Endothelial cell of umbilical vein (primary cell): ENCODE measurements around the gene CERS3. TPM values are rescaled to one million over a fixed set of nuclear protein-coding genes. Genes with fewer than 3 reads are reported as not detected.

ENCODE experiments used
- BruUV-seq: library from RNA; stranded (reverse); fragments of 400-500 nt; replicated peaks from 2 replicates; lab custom pipeline; 2021; lab: Mats Ljungman, UMichigan
- CTCF ChIA-PET: fragments of 300-600, 350-600 bp; sonication (Branson Sonifier 250); formaldehyde crosslinking; loops from one replicate; lab custom pipeline; 2021; ENCODE audit warnings: antibody characterized with exemption, inconsistent platforms; lab: Charles Lee
- POLR2A ChIA-PET: fragments of 300-600, 350-600 bp; sonication (Branson Sonifier 250); formaldehyde crosslinking; loops from one replicate; lab custom pipeline; 2021; ENCODE audit warnings: antibody characterized with exemption, inconsistent platforms; lab: Charles Lee
- DNase-seq: peaks from one replicate; pipeline ENCODE4 v3.0.0-alpha.2; 2011; ENCODE audit warnings: low read depth, low spot score
- FAIRE-seq: peaks from 2 replicates; lab custom pipeline; 2011; peaks lifted over from hg19 to GRCh38; lab: Jason Lieb, UNC
- H2AFZ ChIP-seq: 2 replicates; pipeline ENCODE4 v1.6.0; 2012; ENCODE audit warnings: low read depth, low read length, control low read depth, inconsistent platforms
- H3K27ac ChIP-seq: 2 replicates; pipeline ENCODE4 v1.5.1; 2011; ENCODE audit warnings: low read depth, mild to moderate bottlenecking, control low read depth, low read length, moderate library complexity; ENCODE audit not compliant: insufficient read depth
- H3K27me3 ChIP-seq, 2 experiments: 2 replicates each; pipeline versions ENCODE4 v1.6.0 to v1.6.1; 2011; ENCODE audit warnings: low read length in 2 of 2, mixed read lengths in 1 of 2; ENCODE audit not compliant: control insufficient read depth in 2 of 2, insufficient read depth in 2 of 2
- H3K36me3 ChIP-seq, 2 experiments: 2 replicates in 1 of 2; 3 replicates in 1 of 2; pipeline ENCODE4 v1.5.1; 2011; ENCODE audit warnings: low read length in 2 of 2, mild to moderate bottlenecking in 1 of 2, moderate library complexity in 1 of 2; ENCODE audit not compliant: control insufficient read depth in 2 of 2, insufficient read depth in 2 of 2; ENCODE audit errors: extremely low read depth in 1 of 2
- H3K4me1 ChIP-seq: 3 replicates; pipeline ENCODE4 v1.5.1; 2011; ENCODE audit warnings: mild to moderate bottlenecking, low read length; ENCODE audit not compliant: control insufficient read depth, insufficient read depth; ENCODE audit errors: extremely low read depth
- H3K4me2 ChIP-seq: 2 replicates; pipeline ENCODE4 v1.6.1; 2011; ENCODE audit warnings: low read length, control low read depth, mixed read lengths; ENCODE audit not compliant: insufficient read depth
- H3K4me3 ChIP-seq, 3 experiments: fragments of 200-600 bp in 1 of 3; sonication (generic), shearing (Covaris generic) in 1 of 3; replicated peaks in 1 of 3; 2 replicates each; pipeline ENCODE4 v1.5.1; 2011 to 2016; ENCODE audit warnings: control low read depth in 3 of 3, low read length in 3 of 3, mild to moderate bottlenecking in 2 of 3, inconsistent platforms in 1 of 3, low read depth in 1 of 3, moderate library complexity in 1 of 3; ENCODE audit not compliant: insufficient read depth in 1 of 3
- H3K79me2 ChIP-seq: 2 replicates; pipeline ENCODE4 v1.6.0; 2012; ENCODE audit warnings: low read length, inconsistent platforms; ENCODE audit not compliant: control insufficient read depth, insufficient read depth
- H3K9ac ChIP-seq: replicated peaks from 2 replicates; pipeline ENCODE3; 2011; ENCODE audit warnings: low read length, control low read depth; ENCODE audit not compliant: insufficient read depth; ENCODE audit errors: extremely low read depth
- H3K9me1 ChIP-seq: replicated peaks from 3 replicates; pipeline ENCODE4 v1.6.0; 2011; ENCODE audit warnings: mild to moderate bottlenecking, low read length; ENCODE audit not compliant: control insufficient read depth, insufficient read depth; ENCODE audit errors: extremely low read depth
- H3K9me3 ChIP-seq: replicated peaks from 2 replicates; pipeline ENCODE4 v1.5.1; 2012; ENCODE audit warnings: low read length, inconsistent platforms; ENCODE audit not compliant: control insufficient read depth, insufficient read depth
- H4K20me1 ChIP-seq: replicated peaks from 2 replicates; pipeline ENCODE3; 2011; ENCODE audit warnings: mild to moderate bottlenecking, low read length; ENCODE audit not compliant: control insufficient read depth, insufficient read depth; ENCODE audit errors: extremely low read depth
- CTCF ChIP-seq, 2 donors: IDR thresholded peaks; 1 replicate in 1 of 2; 2 replicates in 1 of 2; pipeline ENCODE4 v1.5.1; 2011; ENCODE audit warnings: low read length in 2 of 2, mild to moderate bottlenecking in 2 of 2, moderate library complexity in 2 of 2, control low read depth in 1 of 2, inconsistent platforms in 1 of 2, low read depth in 1 of 2; ENCODE audit not compliant: insufficient read depth in 1 of 2; ENCODE audit errors: extremely low read depth in 1 of 2
- EZH2 ChIP-seq: IDR thresholded peaks from 2 replicates; pipeline ENCODE4 v1.6.1; 2012; ENCODE audit warnings: borderline replicate concordance, low read depth, mild to moderate bottlenecking, moderate library complexity, low read length, inconsistent platforms; ENCODE audit not compliant: severe bottlenecking
- FOS ChIP-seq: IDR thresholded peaks from 2 replicates; pipeline ENCODE4 v1.6.1; 2011; ENCODE audit warnings: mild to moderate bottlenecking, low read length, moderate library complexity, borderline replicate concordance; ENCODE audit not compliant: insufficient read depth
- GATA2 ChIP-seq: IDR thresholded peaks from 2 replicates; pipeline ENCODE4 v1.7.0; 2011; ENCODE audit warnings: low read depth, mild to moderate bottlenecking, moderate library complexity, mixed read lengths, low read length; ENCODE audit not compliant: insufficient read length, insufficient read depth
- JUN ChIP-seq: IDR thresholded peaks from 2 replicates; pipeline ENCODE4 v1.6.1; 2011; ENCODE audit warnings: borderline replicate concordance, low read depth; ENCODE audit not compliant: insufficient read length, insufficient read depth
- MAX ChIP-seq: IDR thresholded peaks from 2 replicates; pipeline ENCODE4 v1.6.1; 2011; ENCODE audit not compliant: insufficient read depth, insufficient read length
- MYC ChIP-seq: IDR thresholded peaks from one replicate; pipeline ENCODE4 v1.6.1; 2011; ENCODE audit warnings: mild to moderate bottlenecking, low read depth, low read length
- POLR2A ChIP-seq: IDR thresholded peaks from 2 replicates; pipeline ENCODE4 v1.6.1; 2012; ENCODE audit warnings: low read depth, mild to moderate bottlenecking, control low read depth, low read length
- POLR2AphosphoS5 ChIP-seq: IDR thresholded peaks from 2 replicates; pipeline ENCODE4 v1.6.1; 2012; ENCODE audit warnings: low read depth, mild to moderate bottlenecking, control low read depth, low read length, moderate library complexity; ENCODE audit not compliant: insufficient read depth
- dilution Hi-C: fragments of 300-500 bp; cut with MboI; formaldehyde crosslinking; loops from one replicate; pipeline ENCODE4 v1.15.0; 2019; ENCODE audit warnings: low sequenced_read_pairs; ENCODE audit not compliant: extremely low pct_ligation_motif_present
- intact Hi-C: fragments of 100-400 bp; cut with micrococcal nuclease; formaldehyde crosslinking; loops from one replicate; pipeline ENCODE4 v1.10.0; 2022
- polyA plus RNA-seq, 4 experiments: library from polyadenylated mRNA; depleted of rRNA in 3 of 4; stranded (reverse) in 3 of 4; unstranded in 1 of 4; fragments of >200 nt; gene quantifications; 2 replicates each; pipeline versions ENCODE4 v1.2.1 to v1.2.3, GENCODE V29; 2011 to 2012; ENCODE audit warnings: missing spikeins in 1 of 4
- total RNA-seq: library from RNA; stranded (reverse); gene quantifications from 2 replicates; pipeline ENCODE4 v1.2.3, GENCODE V29; 2021

CERS3 gene
- total and polyA plus RNA-seq, 2 donors (not counting 3 experiments of a cell fraction or from before 2014, with no cell fraction given): not detected

GRCh38 chr15:100501117-100501516, 27.6 kb downstream of the CERS3 start:
- Histone ChIP-seq H3K4me2 (no peak overlapping the region), H3K79me2 (no peaks in the 10 kb centered on the region), H3K4me3 (no peak overlapping the region), H4K20me1 (no peaks in the 10 kb centered on the region), H3K9ac (no peak overlapping the region), H3K27me3 (no peaks in the 10 kb centered on the region), H3K9me3 (no peaks in the 10 kb centered on the region), H3K36me3 (no peaks in the 10 kb centered on the region), H2AFZ (no peak overlapping the region), H3K27ac (no peak overlapping the region), H3K9me1 (no peaks in the 10 kb centered on the region), H3K4me1 (no peaks in the 10 kb centered on the region)
- dilution Hi-C loops (no loop called here), intact Hi-C loops (no loop called here)
- BruUV-seq: no TSS peak
- DNase-seq (no peak), FAIRE-seq (no peak)
- TF ChIP-seq CTCF (IDR thresholded peaks at IDR 0.05; ENCODE audit: extremely low read depth in 1 of 2, insufficient read depth in 1 of 2, low read depth in 1 of 2, low read length in 2 of 2) (no peak), MYC (no peak), MAX (no peak), POLR2AphosphoS5 (no peak), JUN (no peak), GATA2 (no peak), POLR2A (no peak), FOS (no peak), EZH2 (no peak)
- POLR2A ChIA-PET: no interaction called here
- CTCF ChIA-PET: no interaction called here
